CD4-positive, CD25-positive, alpha-beta regulatory T cell (primary cell): Measurements from ENCODE around the gene SLC25A3. TPM values are rescaled to one million over a fixed set of nuclear protein-coding genes. Genes with fewer than 3 reads are reported as not detected.
"Not testable (repeated sequence)": the region's sequence is repeated elsewhere in the genome, so short reads cannot be mapped to it uniquely, and the experiment has no call there.

Experiments
- ATAC-seq, 2 donors: fragments of 150-1000 bp; cut with Tn5 transposase; one replicate each; pipeline ENCODE4 v1.10.0; 2021; ENCODE audit warnings: low read depth in 2 of 2, moderate number of reproducible peaks in 2 of 2, moderate library complexity in 1 of 2
- DNase-seq, 3 donors: peaks; one replicate each; pipeline versions ENCODE4 v3.0.0 to v3.0.0-alpha.2; 2012 to 2022; ENCODE audit warnings: mixed read lengths in 1 of 3
- H3K27ac ChIP-seq: one replicate; pipeline ENCODE4 v1.7.0; 2013; ENCODE audit warnings: mild to moderate bottlenecking, low read length; ENCODE audit not compliant: insufficient read depth, poor library complexity, severe bottlenecking
- H3K27me3 ChIP-seq: one replicate; pipeline ENCODE4 v1.7.0; 2013; ENCODE audit warnings: low read length; ENCODE audit not compliant: control insufficient read depth, insufficient read depth
- H3K36me3 ChIP-seq: one replicate; pipeline ENCODE4 v1.7.0; 2013; ENCODE audit warnings: mild to moderate bottlenecking, low read length, moderate library complexity; ENCODE audit not compliant: control insufficient read depth, insufficient read depth
- H3K4me1 ChIP-seq: 2 replicates; pipeline ENCODE4 v1.7.0; 2013; ENCODE audit warnings: mild to moderate bottlenecking, low read length; ENCODE audit not compliant: insufficient read depth, control insufficient read depth, poor library complexity, severe bottlenecking
- H3K4me3 ChIP-seq: one replicate; pipeline ENCODE4 v1.7.0; 2013; ENCODE audit warnings: low read depth, mild to moderate bottlenecking, low read length, moderate library complexity
- H3K9me3 ChIP-seq, 2 experiments: 1 replicate in 1 of 2; 2 replicates in 1 of 2; pipeline ENCODE4 v1.7.0; 2013; ENCODE audit warnings: low read length in 2 of 2, mild to moderate bottlenecking in 1 of 2, moderate library complexity in 1 of 2; ENCODE audit not compliant: control insufficient read depth in 2 of 2
- H3K27ac Mint-ChIP-seq, 3 donors: one replicate each; pipeline ENCODE4 v1.8.0; 2020 to 2022; ENCODE audit warnings: mild to moderate bottlenecking in 3 of 3, mixed read lengths in 3 of 3, moderate library complexity in 2 of 3
- H3K27me3 Mint-ChIP-seq: one replicate; pipeline ENCODE4 v1.8.0; 2022; ENCODE audit warnings: mild to moderate bottlenecking, mixed read lengths
- H3K36me3 Mint-ChIP-seq: one replicate; pipeline ENCODE4 v1.8.0; 2020; ENCODE audit warnings: mixed read lengths
- H3K4me1 Mint-ChIP-seq, 4 donors: one replicate each; pipeline ENCODE4 v1.8.0; 2020 to 2022; ENCODE audit warnings: mixed read lengths in 4 of 4, mild to moderate bottlenecking in 1 of 4
- H3K4me3 Mint-ChIP-seq, 4 donors: one replicate each; pipeline ENCODE4 v1.8.0; 2020 to 2022; ENCODE audit warnings: mild to moderate bottlenecking in 4 of 4, mixed read lengths in 4 of 4, moderate library complexity in 3 of 4
- H3K9me3 Mint-ChIP-seq, 7 donors: one replicate each; pipeline ENCODE4 v1.8.0; 2020 to 2022; ENCODE audit warnings: mixed read lengths in 7 of 7, mild to moderate bottlenecking in 3 of 7, moderate library complexity in 2 of 7
- polyA plus RNA-seq, 4 donors: library from polyadenylated mRNA; unstranded; fragments of 300-500 nt; fragmentation: Illumina TruSeq; gene quantifications; one replicate each; pipeline ENCODE4 v1.2.3, GENCODE V29; 2021
- total RNA-seq: library from RNA; stranded (reverse); gene quantifications from one replicate; pipeline ENCODE4 v1.2.3, GENCODE V29; 2022

The SLC25A3 gene
- total and polyA plus RNA-seq, 5 donors from 2014 or later: 315 to 491 (median 356) TPM

GRCh38 chr12:98594050-98594835 lies 757 bp downstream of the SLC25A3 start:
- no peaks in the 10 kb centered on the region for H3K27me3 ChIP-seq
- Mint-ChIP-seq H3K36me3 (peaks cover 17% of the 10 kb centered on the region), H3K27me3 (no peaks in the 10 kb centered on the region), H3K4me3 (peak overlapping the region; percentile 89 to 97 (median 93)), H3K4me1 (peaks cover 6 to 45% (median 34%) of the 10 kb centered on the region in 4 donors), H3K27ac (peak overlapping the region; percentile 99 to 100 (median 99)), H3K9me3 (no peaks in the 10 kb centered on the region)
- H3K36me3 ChIP-seq: peaks cover 35% of the 10 kb centered on the region
- ATAC-seq (no peak), DNase-seq (peak in 2 of 3 donors; percentile 20 to 42)
- peak overlapping the region; percentile 92 for H3K4me3 ChIP-seq
- H3K4me1 ChIP-seq: peaks cover 39% of the 10 kb centered on the region
- H3K27ac ChIP-seq: peak overlapping the region; percentile 96
- no peaks in the 10 kb centered on the region for H3K9me3 ChIP-seq

- peak overlapping the region; percentile 89 to 97 (median 93) for H3K4me3 Mint-ChIP-seq
- Histone ChIP-seq H3K4me3 (peak overlapping the region; percentile 92), H3K27me3 (no peaks in the 10 kb centered on the region), H3K9me3 (no peaks in the 10 kb centered on the region), H3K4me1 (peaks cover 39% of the 10 kb centered on the region), H3K27ac (peak overlapping the region; percentile 96), H3K36me3 (peaks cover 44% of the 10 kb centered on the region)
- H3K27me3 Mint-ChIP-seq: no peaks in the 10 kb centered on the region
- peak in 1 of 3 donors; percentile 21 for DNase-seq
- H3K27ac Mint-ChIP-seq: peak overlapping the region; percentile 32 to 100 (median 99)
- no peaks in the 10 kb centered on the region for H3K9me3 Mint-ChIP-seq
- H3K4me1 Mint-ChIP-seq: peaks cover 6 to 45% (median 34%) of the 10 kb centered on the region in 4 donors
- no peak for ATAC-seq
- peaks cover 20% of the 10 kb centered on the region for H3K36me3 Mint-ChIP-seq
Measured at GRCh38 chr12:98595243-98595988, 1.9 kb downstream of the SLC25A3 start.

GRCh38 chr12:98597313-98597712 lies 3.8 kb downstream of the SLC25A3 start:
- not testable (repeated sequence) for ATAC-seq, H3K27me3 ChIP-seq, H3K27me3 Mint-ChIP-seq, H3K27ac ChIP-seq, H3K4me3 ChIP-seq, H3K9me3 ChIP-seq, DNase-seq, H3K27ac Mint-ChIP-seq, H3K9me3 Mint-ChIP-seq
- H3K36me3 ChIP-seq: peaks cover 63% of the 10 kb centered on the region
- H3K4me1 ChIP-seq: peaks cover 39% of the 10 kb centered on the region
- H3K36me3 Mint-ChIP-seq: peaks cover 29% of the 10 kb centered on the region
- peaks cover 6 to 48% (median 34%) of the 10 kb centered on the region in 4 donors for H3K4me1 Mint-ChIP-seq
- peak overlapping the region in 2 of 4 donors; percentile 19 to 53 for H3K4me3 Mint-ChIP-seq

GRCh38 chr12:98601924-98602323 lies 8.4 kb downstream of the SLC25A3 start:
- no peak for DNase-seq
- Mint-ChIP-seq H3K27me3 (no peaks in the 10 kb centered on the region), H3K9me3 (no peaks in the 10 kb centered on the region), H3K27ac (no peak overlapping the region), H3K4me1 (peaks cover 2 to 19% (median 12%) of the 10 kb centered on the region in 4 donors), H3K36me3 (peaks cover 38% of the 10 kb centered on the region), H3K4me3 (no peak overlapping the region)
- ATAC-seq: no peak
- no peaks in the 10 kb centered on the region for H3K27me3 ChIP-seq
- no peak overlapping the region for H3K4me3 ChIP-seq
- H3K36me3 ChIP-seq: peaks cover 73% of the 10 kb centered on the region
- no peaks in the 10 kb centered on the region for H3K9me3 ChIP-seq
- peaks cover 9% of the 10 kb centered on the region for H3K4me1 ChIP-seq
- no peak overlapping the region for H3K27ac ChIP-seq

- Mint-ChIP-seq H3K4me1 (peaks cover 0 to 9% (median 3%) of the 10 kb centered on the region in 4 donors), H3K9me3 (no peaks in the 10 kb centered on the region), H3K36me3 (peaks cover 18% of the 10 kb centered on the region), H3K4me3 (no peak overlapping the region), H3K27me3 (no peaks in the 10 kb centered on the region), H3K27ac (no peak overlapping the region)
- Histone ChIP-seq H3K27me3 (no peaks in the 10 kb centered on the region), H3K36me3 (peaks cover 30% of the 10 kb centered on the region), H3K4me3 (no peak overlapping the region), H3K4me1 (no peaks in the 10 kb centered on the region), H3K9me3 (no peaks in the 10 kb centered on the region), H3K27ac (no peak overlapping the region)
- DNase-seq (no peak), ATAC-seq (no peak)
Measured at GRCh38 chr12:98606359-98606988, 13.0 kb downstream of the SLC25A3 start.

- Mint-ChIP-seq H3K36me3 (no peaks in the 10 kb centered on the region), H3K4me1 (peaks cover 0 to 14% (median 3%) of the 10 kb centered on the region in 4 donors), H3K4me3 (no peak overlapping the region), H3K9me3 (no peaks in the 10 kb centered on the region), H3K27ac (peak overlapping the region in 1 of 3 donors; percentile 38), H3K27me3 (no peaks in the 10 kb centered on the region)
- no peaks in the 10 kb centered on the region for H3K4me1 ChIP-seq
- no peaks in the 10 kb centered on the region for H3K9me3 ChIP-seq
- no peak overlapping the region for H3K4me3 ChIP-seq
- ATAC-seq: no peak
- no peak overlapping the region for H3K27ac ChIP-seq
- H3K27me3 ChIP-seq: no peaks in the 10 kb centered on the region
- no peak for DNase-seq
- no peaks in the 10 kb centered on the region for H3K36me3 ChIP-seq
Measured at GRCh38 chr12:98610596-98610995, 17.1 kb downstream of the SLC25A3 start.

- H3K27me3 Mint-ChIP-seq: no peaks in the 10 kb centered on the region
- no peaks in the 10 kb centered on the region for H3K4me1 ChIP-seq
- no peaks in the 10 kb centered on the region for H3K36me3 ChIP-seq
- peaks cover 0 to 7% (median 0%) of the 10 kb centered on the region in 4 donors for H3K4me1 Mint-ChIP-seq
- peak overlapping the region in 2 of 3 donors; percentile 42 to 50 for H3K27ac Mint-ChIP-seq
- H3K36me3 Mint-ChIP-seq: no peaks in the 10 kb centered on the region
- no peak overlapping the region for H3K4me3 ChIP-seq
- H3K9me3 Mint-ChIP-seq: no peaks in the 10 kb centered on the region
- no peak overlapping the region for H3K4me3 Mint-ChIP-seq
- no peak overlapping the region for H3K27ac ChIP-seq
- no peaks in the 10 kb centered on the region for H3K27me3 ChIP-seq
- H3K9me3 ChIP-seq: no peaks in the 10 kb centered on the region
- DNase-seq: peak in 1 of 3 donors; percentile 24
- ATAC-seq: peak; percentile 52 to 70
Measured at GRCh38 chr12:98612696-98613334, 19.3 kb downstream of the SLC25A3 start.
